SIG-M5 treated with dmso at 0.1 percent for 504 hours (cell line): Measurements from ENCODE around the gene UGT1A7.

Experiments used
- DNase-seq: peaks from one replicate; lab custom pipeline; 2025; ENCODE audit not compliant: unreplicated experiment; lab: John Stamatoyannopoulos, UW

Gene UGT1A7

DNA sequence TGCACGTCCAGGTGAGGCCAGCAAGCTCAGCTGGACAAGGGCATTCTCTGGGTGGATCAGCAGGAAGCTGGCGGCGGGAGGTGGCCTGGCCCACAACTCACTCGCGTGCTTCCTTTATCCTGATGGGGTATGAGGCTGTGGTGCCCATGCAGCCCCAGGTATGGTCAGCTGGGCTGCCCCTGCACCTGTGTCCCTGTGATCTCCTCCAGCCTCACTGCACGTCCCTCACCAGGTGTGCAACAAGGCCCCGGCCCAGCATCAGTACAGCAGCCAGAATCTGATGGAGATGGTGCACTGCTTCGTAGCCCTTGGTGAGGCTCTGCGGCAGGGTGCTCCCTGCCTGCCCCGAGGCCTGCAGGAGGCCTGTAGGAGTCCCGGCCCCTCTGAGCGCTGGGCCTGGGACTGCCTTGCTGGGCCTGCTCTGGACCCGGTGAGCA, 114.1 kb downstream of the UGT1A7 start:
- no peak for DNase-seq

GRCh38 chr2:233796254-233796653, 114.6 kb downstream of the UGT1A7 start:
- no peak for DNase-seq

DNA sequence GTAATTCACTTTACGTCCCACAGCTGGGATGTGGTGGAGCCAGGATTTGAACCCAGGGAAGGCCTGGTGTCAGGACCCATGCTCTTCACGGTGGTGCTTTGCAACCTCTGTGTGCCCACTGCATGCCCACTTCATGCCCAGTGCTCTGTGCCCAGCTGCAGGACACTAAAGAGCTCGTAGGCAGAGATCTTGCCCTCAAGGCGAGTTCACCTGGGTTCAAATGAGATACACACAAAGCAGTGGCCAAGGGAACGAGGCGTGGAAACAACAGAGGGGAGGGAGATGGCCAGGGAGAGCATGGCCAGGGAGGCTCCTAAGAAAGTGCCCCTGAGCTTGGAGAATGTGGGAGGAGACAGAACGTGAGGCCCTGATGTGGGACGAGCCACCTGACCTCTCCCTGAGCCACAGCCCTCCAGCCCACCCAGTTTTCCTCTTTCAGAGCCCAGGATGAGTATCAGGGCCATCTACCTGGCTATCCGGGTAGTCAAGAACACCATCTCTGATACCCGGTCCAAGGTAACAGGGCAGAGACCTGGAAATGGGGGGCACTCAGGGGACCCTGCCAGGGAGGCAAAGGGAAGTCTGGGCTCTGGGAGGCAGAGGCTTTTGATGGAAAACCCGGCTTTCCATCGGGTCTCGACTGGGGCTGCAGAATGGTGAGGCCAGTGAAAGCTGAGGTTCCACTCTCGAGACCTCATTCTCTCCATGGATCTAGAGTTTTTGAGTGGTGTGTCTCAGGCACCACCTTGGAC, 116.8 kb downstream of the UGT1A7 start:
- DNase-seq: no peak

DNA sequence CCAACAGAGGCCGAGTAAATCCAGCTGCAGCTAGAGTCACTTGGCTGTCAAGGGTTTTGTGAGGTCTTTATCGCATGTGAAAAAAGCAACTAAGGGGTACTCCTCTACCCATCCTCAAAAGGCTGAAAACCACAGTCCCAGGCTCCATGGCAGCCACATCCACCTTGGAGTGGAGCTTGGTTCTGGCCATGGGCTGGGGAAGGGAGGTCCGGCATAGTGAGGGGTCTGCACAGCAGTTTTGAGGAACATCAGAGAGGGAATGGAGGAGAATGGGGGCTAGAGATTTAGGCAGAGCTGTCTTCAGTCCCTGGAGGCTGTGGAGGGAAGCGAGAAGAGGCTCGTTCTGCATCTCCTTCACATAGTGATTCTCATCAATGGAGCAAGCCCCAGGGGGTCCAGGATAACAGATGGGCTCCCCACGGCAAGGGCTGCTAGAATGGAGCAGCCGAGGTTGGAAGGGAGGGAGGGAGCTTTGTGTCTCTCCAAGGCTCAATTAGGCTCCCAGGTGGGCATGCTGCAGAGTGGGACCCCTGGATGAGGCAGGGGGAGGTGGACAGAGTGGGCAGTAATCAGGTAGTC, 117.5 kb downstream of the UGT1A7 start:
- DNase-seq: no peak

DNA sequence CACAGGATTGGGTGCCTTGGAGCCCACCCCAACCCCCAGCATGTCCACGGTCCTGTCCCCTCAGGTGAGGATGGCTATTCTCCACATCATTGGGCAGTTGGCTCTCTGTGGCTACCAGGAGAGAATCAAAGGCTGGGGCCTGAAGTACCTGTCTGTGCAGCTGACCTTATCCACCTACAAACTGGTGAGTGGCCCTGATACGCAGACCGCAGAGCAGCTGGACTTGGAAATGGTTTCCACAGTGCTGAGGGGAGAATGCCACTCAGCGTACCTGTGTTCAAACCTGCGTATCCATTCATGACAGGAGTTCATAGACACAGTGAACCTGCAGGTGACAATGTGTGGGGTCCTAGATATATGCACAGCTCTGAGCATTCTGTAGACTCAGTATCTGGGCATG, 118.0 kb downstream of the UGT1A7 start:
- DNase-seq: no peak

DNA sequence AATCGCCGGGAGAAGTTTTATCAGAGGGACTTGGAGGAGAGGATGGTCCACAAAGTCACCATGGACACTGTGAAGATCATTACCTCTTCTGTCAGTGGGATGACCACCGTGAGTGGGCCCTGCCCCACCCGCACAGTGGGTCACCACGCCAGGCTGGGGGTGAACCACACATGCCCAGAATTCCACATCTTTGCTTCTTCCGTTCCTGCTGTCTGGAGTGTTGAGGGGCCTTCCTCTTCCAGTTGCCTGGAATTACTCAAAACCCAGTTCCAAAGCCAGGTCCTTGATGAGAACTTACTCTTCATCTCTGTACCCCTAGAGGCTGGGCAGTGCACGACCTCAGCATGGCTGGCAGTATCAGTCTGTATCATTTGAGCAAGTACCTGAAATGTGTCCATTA, 118.5 kb downstream of the UGT1A7 start:
- DNase-seq: no peak

GRCh38 chr2:233801357-233802131, 119.8 kb downstream of the UGT1A7 start:
- DNase-seq: no peak

DNA sequence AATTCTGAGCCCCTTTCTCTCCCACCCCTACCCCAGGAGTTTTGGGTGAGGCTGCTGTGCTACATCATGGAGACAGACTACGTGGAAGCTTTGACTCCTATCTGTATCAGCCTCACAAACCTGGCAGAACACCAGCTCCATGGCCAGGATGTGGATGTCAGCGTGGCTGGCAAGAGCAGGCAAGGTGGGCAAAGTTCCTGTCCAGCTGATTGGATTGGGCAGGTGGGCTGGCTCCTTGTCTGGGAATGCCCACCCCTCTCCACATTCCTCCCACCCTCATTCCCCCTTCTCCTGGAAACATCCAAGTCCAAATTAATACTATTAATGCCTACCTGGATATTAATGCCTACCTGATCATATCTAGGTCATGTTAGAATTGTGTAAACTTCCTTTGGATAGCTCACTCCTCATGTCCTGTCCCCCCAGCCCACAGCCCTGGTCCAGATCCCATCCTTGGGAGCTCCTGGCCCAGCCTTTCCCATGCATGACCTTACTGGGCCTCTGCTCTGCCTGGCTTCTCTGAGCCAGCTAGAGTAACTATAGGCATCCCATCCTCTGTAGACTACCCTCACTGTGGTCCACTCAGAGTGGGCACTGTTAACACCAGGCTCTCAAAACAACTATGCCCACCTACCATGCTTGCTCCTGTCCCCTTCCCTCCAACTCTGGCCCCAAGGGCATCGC, 120.6 kb downstream of the UGT1A7 start:
- DNase-seq: no peak

- DNase-seq: no peak
Observed at GRCh38 chr2:233803292-233803911, 121.7 kb downstream of the UGT1A7 start.

DNA sequence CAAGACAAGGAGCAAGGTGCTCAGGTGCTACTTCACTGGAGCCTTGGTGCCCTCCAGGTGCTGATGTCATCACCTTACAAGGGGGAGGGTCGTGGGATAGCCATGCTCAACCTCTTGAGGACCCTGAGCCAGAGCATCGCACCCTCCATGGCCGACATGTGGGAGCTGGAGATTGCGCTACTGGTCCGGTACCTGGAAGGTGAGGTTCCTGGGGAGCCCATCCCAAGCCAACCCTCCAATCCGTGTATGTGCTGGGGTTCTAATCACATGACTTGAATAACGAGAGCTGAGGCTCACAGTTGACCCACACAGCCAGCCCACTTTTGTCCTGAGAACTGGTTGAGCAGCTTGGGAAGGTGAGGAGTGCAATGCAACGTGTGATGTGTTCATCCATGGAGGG, 122.3 kb downstream of the UGT1A7 start:
- DNase-seq: no peak

GRCh38 chr2:233807215-233807865, 125.6 kb downstream of the UGT1A7 start:
- no peak for DNase-seq

DNA sequence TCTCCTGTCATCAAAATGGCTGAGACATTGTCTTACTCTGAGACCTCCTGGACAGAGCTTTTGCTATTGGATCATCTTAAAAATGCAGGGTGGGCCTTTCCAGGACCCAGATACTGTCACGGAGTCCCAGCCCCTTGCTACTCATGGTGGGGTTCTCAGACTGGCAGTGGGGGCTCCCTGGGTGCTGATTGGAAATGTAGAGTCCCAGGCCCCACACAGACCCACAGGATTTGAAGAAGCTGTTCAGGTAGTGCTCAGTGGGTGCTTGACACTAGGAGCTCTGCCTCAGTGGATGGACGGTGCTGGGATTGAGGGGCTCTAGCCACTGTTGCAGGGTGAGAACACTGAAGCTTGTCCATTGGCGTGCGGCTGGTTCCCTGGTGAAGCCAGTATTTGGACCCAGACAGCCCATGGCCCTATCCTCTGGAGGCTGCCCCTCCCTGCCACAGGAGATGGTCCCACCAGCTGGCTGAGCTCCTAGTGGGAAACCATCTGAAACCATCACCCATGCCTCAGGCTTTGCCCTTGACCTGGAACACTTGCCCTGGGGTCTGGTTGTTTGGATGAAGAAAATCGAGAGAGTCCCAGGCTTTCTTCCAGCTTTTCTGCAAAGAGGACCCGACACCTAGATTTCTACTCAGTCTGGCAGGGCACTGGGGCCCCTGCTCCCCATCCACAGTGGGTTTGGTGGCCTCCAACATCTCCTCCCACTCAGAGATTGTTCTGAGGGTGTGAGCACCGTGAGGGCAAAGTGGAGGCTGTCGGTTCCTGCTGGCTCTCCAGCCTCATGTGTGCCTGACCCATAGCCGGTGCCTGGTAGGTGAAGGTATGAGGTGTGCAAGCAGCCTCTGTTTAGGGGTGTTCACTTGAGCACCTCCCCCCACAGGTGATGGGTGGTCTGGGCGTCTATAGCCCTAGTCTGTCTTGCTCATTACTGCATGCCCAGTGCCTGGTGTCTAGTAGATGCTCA, 126.5 kb downstream of the UGT1A7 start:
- no peak for DNase-seq

GRCh38 chr2:233810385-233810784, 128.7 kb downstream of the UGT1A7 start:
- DNase-seq: no peak

GRCh38 chr2:233811087-233811486, 129.4 kb downstream of the UGT1A7 start:
- no peak for DNase-seq

- no peak for DNase-seq
Observed at GRCh38 chr2:233811732-233812131, 130.0 kb downstream of the UGT1A7 start.

GRCh38 chr2:233813236-233814055, 131.7 kb downstream of the UGT1A7 start:
- no peak for DNase-seq

DNA sequence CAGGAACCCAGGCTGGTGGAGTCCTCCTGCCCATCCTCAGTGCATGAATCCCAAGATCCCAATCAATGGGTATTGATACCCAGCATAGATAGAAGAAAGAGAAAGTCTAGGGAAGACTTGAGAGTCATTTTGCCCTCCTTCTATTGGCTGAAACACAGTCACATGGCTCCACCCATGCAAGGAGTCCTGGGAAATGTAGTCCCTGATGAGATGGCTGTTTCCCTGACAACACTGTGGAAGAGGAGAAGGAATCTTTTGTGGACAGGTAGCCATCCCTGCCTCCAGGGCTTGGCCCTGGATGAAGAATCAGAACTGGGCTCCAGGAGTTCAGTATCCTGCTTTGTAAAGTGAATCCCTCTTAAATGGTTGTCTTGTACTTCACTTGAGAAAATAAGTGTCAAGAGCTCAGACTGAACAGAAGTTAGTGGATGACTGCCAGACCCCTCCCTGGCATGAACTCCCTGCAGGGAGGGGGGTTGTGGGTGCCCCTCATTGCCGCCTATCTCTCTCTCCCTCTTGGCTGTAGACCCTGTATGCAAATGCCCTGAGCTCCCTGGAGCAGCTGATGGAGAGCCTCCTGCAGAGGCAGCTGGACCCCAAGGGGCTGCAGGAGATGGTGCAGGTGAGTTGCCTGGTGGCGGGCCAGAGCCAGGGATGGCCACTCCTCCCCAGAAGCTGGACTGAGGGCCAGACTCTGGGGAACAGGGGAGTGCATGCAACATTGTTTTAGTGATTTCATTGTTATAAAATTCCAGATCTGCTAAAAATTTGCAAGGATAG, 132.5 kb downstream of the UGT1A7 start:
- no peak for DNase-seq

- no peak for DNase-seq
Observed at GRCh38 chr2:233815861-233816260, 134.2 kb downstream of the UGT1A7 start.
